DND-41 (cell line): ENCODE data around the gene PIK3AP1.

ENCODE experiments used
- EZH2 ChIP-seq: IDR thresholded peaks from 3 replicates; pipeline ENCODE4 v1.6.1; 2012; ENCODE audit warnings: borderline replicate concordance, low read depth, mild to moderate bottlenecking, moderate library complexity, low read length, inconsistent platforms; ENCODE audit not compliant: severe bottlenecking
- TF ChIP-seq, protein P1 (sequence below): IDR thresholded peaks from 2 replicates; pipeline ENCODE4 v1.5.1; 2012; ENCODE audit warnings: borderline replicate concordance, low read length, moderate library complexity, mild to moderate bottlenecking; ENCODE audit not compliant: poor library complexity, severe bottlenecking; ENCODE audit errors: extremely low read depth

GRCh38 chr10:96696845-96697425, 23.4 kb downstream of the PIK3AP1 start:
- TF ChIP-seq EZH2 = no peak
- TF ChIP-seq, protein P1, sequence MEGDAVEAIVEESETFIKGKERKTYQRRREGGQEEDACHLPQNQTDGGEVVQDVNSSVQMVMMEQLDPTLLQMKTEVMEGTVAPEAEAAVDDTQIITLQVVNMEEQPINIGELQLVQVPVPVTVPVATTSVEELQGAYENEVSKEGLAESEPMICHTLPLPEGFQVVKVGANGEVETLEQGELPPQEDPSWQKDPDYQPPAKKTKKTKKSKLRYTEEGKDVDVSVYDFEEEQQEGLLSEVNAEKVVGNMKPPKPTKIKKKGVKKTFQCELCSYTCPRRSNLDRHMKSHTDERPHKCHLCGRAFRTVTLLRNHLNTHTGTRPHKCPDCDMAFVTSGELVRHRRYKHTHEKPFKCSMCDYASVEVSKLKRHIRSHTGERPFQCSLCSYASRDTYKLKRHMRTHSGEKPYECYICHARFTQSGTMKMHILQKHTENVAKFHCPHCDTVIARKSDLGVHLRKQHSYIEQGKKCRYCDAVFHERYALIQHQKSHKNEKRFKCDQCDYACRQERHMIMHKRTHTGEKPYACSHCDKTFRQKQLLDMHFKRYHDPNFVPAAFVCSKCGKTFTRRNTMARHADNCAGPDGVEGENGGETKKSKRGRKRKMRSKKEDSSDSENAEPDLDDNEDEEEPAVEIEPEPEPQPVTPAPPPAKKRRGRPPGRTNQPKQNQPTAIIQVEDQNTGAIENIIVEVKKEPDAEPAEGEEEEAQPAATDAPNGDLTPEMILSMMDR = no peak
